HEK293 (cell line): Measurements from ENCODE around the gene GOLGA2.

ENCODE experiments used
- CTCF ChIA-PET: fragments of 350-600 bp; formaldehyde crosslinking; extraction: SDS; loops from one replicate; lab custom pipeline; 2021; ENCODE audit warnings: antibody characterized with exemption; lab: Yijun Ruan, JAX
- POLR2A ChIA-PET: fragments of 300-600 bp; formaldehyde crosslinking; extraction: SDS; loops from one replicate; lab custom pipeline; 2020; ENCODE audit warnings: antibody characterized with exemption, inconsistent platforms; lab: Yijun Ruan, JAX
- H3K27ac ChIP-seq: fragments of 200-500 bp; sonication (Bioruptor generic); 2 replicates; pipeline ENCODE4 v1.5.1; 2014; ENCODE audit warnings: low read depth, low read length, control low read depth, inconsistent platforms; ENCODE audit errors: extremely low read depth
- H3K36me3 ChIP-seq, 2 experiments: fragments of 200-500 bp in 1 of 2; sonication (Bioruptor generic) in 1 of 2; 1 replicate in 1 of 2; 2 replicates in 1 of 2; pipeline ENCODE4 v1.5.1; 2014 to 2017; ENCODE audit warnings: inconsistent platforms in 2 of 2, low read length in 2 of 2; ENCODE audit not compliant: control insufficient read depth in 2 of 2, insufficient read depth in 1 of 2
- H3K4me1 ChIP-seq: fragments of 200-500 bp; sonication (Bioruptor generic); 2 replicates; pipeline ENCODE4 v1.5.1; 2014; ENCODE audit warnings: mild to moderate bottlenecking, low read length, inconsistent platforms; ENCODE audit not compliant: control insufficient read depth, insufficient read depth
- H3K4me3 ChIP-seq: 2 replicates; pipeline ENCODE4 v1.5.1; 2011; ENCODE audit warnings: low read depth, mild to moderate bottlenecking, control low read depth, low read length, moderate library complexity
- H3K9me3 ChIP-seq: fragments of 200-500 bp; sonication (Bioruptor generic); 2 replicates; pipeline ENCODE4 v1.5.1; 2014; ENCODE audit warnings: low read depth, low read length, inconsistent platforms; ENCODE audit not compliant: control insufficient read depth, insufficient read depth
- BCL6B ChIP-seq: fragments of 450-650 bp; formaldehyde crosslinking; IDR thresholded peaks from 2 replicates; pipeline ENCODE4 v1.5.1; 2017; ENCODE audit warnings: missing biosample characterization, missing genetic modification characterization
- HOXA7 ChIP-seq: sonication (generic); formaldehyde crosslinking; IDR thresholded peaks from 2 replicates; pipeline ENCODE4 v1.8.1; 2022; ENCODE audit warnings: missing genetic modification reagents, borderline replicate concordance
- IKZF3 ChIP-seq: fragments of 450-650 bp; IDR thresholded peaks from 2 replicates; pipeline ENCODE4 v1.5.0; 2018; ENCODE audit warnings: missing biosample characterization, mild to moderate bottlenecking, missing genetic modification characterization, moderate library complexity
- RBAK ChIP-seq: fragments of 450-650 bp; formaldehyde crosslinking; IDR thresholded peaks from 2 replicates; pipeline ENCODE4 v1.5.1; 2016; ENCODE audit warnings: missing biosample characterization, missing genetic modification characterization
- REST ChIP-seq: fragments of 450-650 bp; formaldehyde crosslinking; IDR thresholded peaks from 2 replicates; pipeline ENCODE4 v1.5.1; 2016; ENCODE audit warnings: missing biosample characterization, missing genetic modification characterization
- ZBTB21 ChIP-seq: fragments of 450-650 bp; formaldehyde crosslinking; IDR thresholded peaks from 2 replicates; pipeline ENCODE4 v1.5.1; 2017; ENCODE audit warnings: missing biosample characterization, missing genetic modification characterization
- ZNF311 ChIP-seq: fragments of 450-650 bp; formaldehyde crosslinking; IDR thresholded peaks from 2 replicates; pipeline ENCODE4 v1.5.1; 2017; ENCODE audit warnings: missing biosample characterization, missing genetic modification characterization, borderline replicate concordance
- ZNF518A ChIP-seq: fragments of 450-650 bp; formaldehyde crosslinking; conservative IDR thresholded peaks from 2 replicates; pipeline ENCODE4 v1.5.1; 2016; ENCODE audit warnings: low read depth, missing biosample characterization, missing genetic modification characterization
- ZNF530 ChIP-seq: fragments of 450-650 bp; formaldehyde crosslinking; IDR thresholded peaks from 2 replicates; pipeline ENCODE4 v1.5.1; 2016; ENCODE audit warnings: low read depth, missing biosample characterization, missing genetic modification characterization
- ZNF558 ChIP-seq: fragments of 450-650 bp; formaldehyde crosslinking; IDR thresholded peaks from 2 replicates; pipeline ENCODE4 v1.5.1; 2016; ENCODE audit warnings: missing biosample characterization, missing genetic modification characterization
- ZSCAN18 ChIP-seq: fragments of 450-650 bp; formaldehyde crosslinking; IDR thresholded peaks from 2 replicates; pipeline ENCODE4 v1.5.1; 2016; ENCODE audit warnings: missing biosample characterization, missing genetic modification characterization
- ZSCAN5A ChIP-seq: fragments of 450-650 bp; formaldehyde crosslinking; IDR thresholded peaks from 2 replicates; pipeline ENCODE4 v1.5.1; 2016; ENCODE audit warnings: missing biosample characterization, missing genetic modification characterization

Gene GOLGA2

GRCh38 chr9:128249558-128249907 is 26.3 kb downstream of the GOLGA2 start:
- ChIA-PET POLR2A (interaction anchor here (0.6 to 2.1 kb wide), 5 partner anchors 10 to 303 kb away, joined by 3 to 19 read pairs (median 8); partner anchors contain the start of genes GOLGA2, SPTAN1 and SWI5), CTCF (interaction anchor here (0.7 kb wide), 1 partner anchor 213 kb away, joined by 3 read pairs; no protein-coding TSS in a partner anchor)
- no peak for TF ChIP-seq ZNF530
- TF ChIP-seq ZNF311 = no peak
- TF ChIP-seq RBAK = no peak
- TF ChIP-seq BCL6B = no peak
- no peak for TF ChIP-seq ZSCAN5A

GRCh38 chr9:128247226-128247803 is 28.5 kb downstream of the GOLGA2 start:
- POLR2A ChIA-PET = no interaction called here
- no peaks in the 10 kb centered on the region for H3K4me1 ChIP-seq
- H3K9me3 ChIP-seq = no peaks in the 10 kb centered on the region
- H3K36me3 ChIP-seq = peaks cover 0 to 11% of the 10 kb centered on the region in 2 experiments; a peak in 1 of 3 replicates
- TF ChIP-seq ZNF558 (tag by site-specific recombination) (no peak), ZNF518A (tag by site-specific recombination) (no peak), IKZF3 (tag by site-specific recombination) (no peak), ZSCAN18 (no peak), ZBTB21 (tag by site-specific recombination) (no peak), HOXA7 (CRISPR knock-in tag) (no peak), REST (tag by site-specific recombination) (no peak)
- CTCF ChIA-PET = interaction anchor here (0.6 to 0.7 kb wide), 2 partner anchors 20 to 82 kb away, joined by 3 read pairs; no protein-coding TSS in a partner anchor
- H3K27ac ChIP-seq = no peak overlapping the region
- no peak overlapping the region for H3K4me3 ChIP-seq

More at GRCh38 chr9:128249558-128249907, 26.3 kb downstream of the GOLGA2 start:
- Histone ChIP-seq H3K4me1 (no peaks in the 10 kb centered on the region), H3K27ac (no peak overlapping the region), H3K4me3 (no peak overlapping the region), H3K9me3 (no peaks in the 10 kb centered on the region), H3K36me3 (peaks cover 0 to 24% of the 10 kb centered on the region in 2 experiments; a peak in 1 of 3 replicates)
